Gastroesophageal sphincter (tissue), 4 donors: ENCODE data around the gene NSRP1. TPM values are rescaled to one million over a fixed set of nuclear protein-coding genes. Genes with fewer than 3 reads are reported as not detected.
A peak's percentile ranks its signal among the peaks of the same experiment; 100 is the strongest.

Experiments used
- ATAC-seq: fragments of 150-250 bp; one replicate; pipeline ENCODE4 v1.9.1; 2016; ENCODE audit warnings: mild to moderate bottlenecking, moderate library complexity
- H3K27ac ChIP-seq, 4 donors: fragments of 200-600 bp; sonication (generic) in 3 of 4; 1 replicate in 3 of 4; 2 replicates in 1 of 4; pipeline ENCODE4 v1.5.1; 2016 to 2019
- H3K27me3 ChIP-seq: fragments of 200-600 bp; sonication (generic); one replicate; pipeline ENCODE4 v1.5.1; 2019
- H3K36me3 ChIP-seq, 2 donors: fragments of 200-600 bp; sonication (generic); one replicate each; pipeline ENCODE4 v1.5.1; 2019; ENCODE audit warnings: control low read depth in 1 of 2
- H3K4me1 ChIP-seq, 3 donors: fragments of 200-600 bp; sonication (generic); 1 replicate in 2 of 3; 2 replicates in 1 of 3; pipeline ENCODE4 v1.5.1; 2016 to 2019; ENCODE audit warnings: control low read depth in 2 of 3
- H3K4me3 ChIP-seq, 2 donors: fragments of 200-600 bp; sonication (generic); one replicate each; pipeline ENCODE4 v1.5.1; 2019; ENCODE audit warnings: mild to moderate bottlenecking in 1 of 2, moderate library complexity in 1 of 2
- H3K9me3 ChIP-seq, 3 donors: fragments of 200-600 bp; sonication (generic); one replicate each; pipeline ENCODE4 v1.5.1; 2017 to 2019; ENCODE audit warnings: control low read depth in 2 of 3
- EP300 ChIP-seq: sonication (generic); formaldehyde crosslinking; IDR thresholded peaks from one replicate; pipeline ENCODE4 v1.6.1; 2017; ENCODE audit warnings: antibody characterized with exemption, mild to moderate bottlenecking
- POLR2A ChIP-seq, 2 donors: fragments of 450-650 bp; IDR thresholded peaks; one replicate each; pipeline ENCODE4 v1.6.1; 2017; ENCODE audit warnings: antibody characterized with exemption in 2 of 2, mild to moderate bottlenecking in 2 of 2, moderate library complexity in 1 of 2
- POLR2AphosphoS5 ChIP-seq: sonication (generic); formaldehyde crosslinking; IDR thresholded peaks from one replicate; pipeline ENCODE4 v1.6.1; 2017; ENCODE audit warnings: antibody characterized with exemption
- WGBS, 2 donors: methylation state at CpG; one replicate each; pipeline ENCODE4 v1.1.5; 2018; ENCODE audit warnings: low coverage in 1 of 2; 5-methylcytosine and 5-hydroxymethylcytosine counted together
- total RNA-seq, 4 donors: library from RNA; depleted of rRNA; stranded (reverse); fragments of >200 nt; gene quantifications; one replicate each; pipeline ENCODE4 v1.1.0, GENCODE V29; 2016
- TF ChIP-seq, protein P1 (sequence below), 4 experiments: fragments of 200-600 bp in 2 of 4; fragments of 450-650 bp in 2 of 4; sonication (generic) in 1 of 4; IDR thresholded peaks; one replicate each; pipeline ENCODE4 v1.5.1; 2017 to 2019; ENCODE audit warnings: antibody characterized with exemption in 4 of 4, mild to moderate bottlenecking in 2 of 4, moderate library complexity in 2 of 4

Gene NSRP1
- total RNA-seq, 4 donors from 2014 or later, result 24.8 to 39.5 (median 28.4) TPM

GRCh38 chr17:30232015-30232823, 115.6 kb downstream of the NSRP1 start:
- WGBS, 2 donors, result 59 to 65% methylated on average over 7 to 10 of the region's 10 CpGs
- Histone ChIP-seq H3K9me3 (no peaks in the 10 kb centered on the region), H3K27me3 (peaks cover 53% of the 10 kb centered on the region), H3K27ac (no peak overlapping the region), H3K36me3 (no peaks in the 10 kb centered on the region), H3K4me1 (peaks cover 0 to 25% (median 13%) of the 10 kb centered on the region in 3 donors), H3K4me3 (no peak overlapping the region)
- TF ChIP-seq, protein P1, sequence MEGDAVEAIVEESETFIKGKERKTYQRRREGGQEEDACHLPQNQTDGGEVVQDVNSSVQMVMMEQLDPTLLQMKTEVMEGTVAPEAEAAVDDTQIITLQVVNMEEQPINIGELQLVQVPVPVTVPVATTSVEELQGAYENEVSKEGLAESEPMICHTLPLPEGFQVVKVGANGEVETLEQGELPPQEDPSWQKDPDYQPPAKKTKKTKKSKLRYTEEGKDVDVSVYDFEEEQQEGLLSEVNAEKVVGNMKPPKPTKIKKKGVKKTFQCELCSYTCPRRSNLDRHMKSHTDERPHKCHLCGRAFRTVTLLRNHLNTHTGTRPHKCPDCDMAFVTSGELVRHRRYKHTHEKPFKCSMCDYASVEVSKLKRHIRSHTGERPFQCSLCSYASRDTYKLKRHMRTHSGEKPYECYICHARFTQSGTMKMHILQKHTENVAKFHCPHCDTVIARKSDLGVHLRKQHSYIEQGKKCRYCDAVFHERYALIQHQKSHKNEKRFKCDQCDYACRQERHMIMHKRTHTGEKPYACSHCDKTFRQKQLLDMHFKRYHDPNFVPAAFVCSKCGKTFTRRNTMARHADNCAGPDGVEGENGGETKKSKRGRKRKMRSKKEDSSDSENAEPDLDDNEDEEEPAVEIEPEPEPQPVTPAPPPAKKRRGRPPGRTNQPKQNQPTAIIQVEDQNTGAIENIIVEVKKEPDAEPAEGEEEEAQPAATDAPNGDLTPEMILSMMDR (IDR thresholded peaks at IDR 0.05), result no peak
- TF ChIP-seq POLR2A (IDR thresholded peaks at IDR 0.05) (no peak), POLR2AphosphoS5 (no peak), EP300 (no peak)
- no peak for ATAC-seq

- TF ChIP-seq EP300 (no peak), POLR2AphosphoS5 (no peak), POLR2A (IDR thresholded peaks at IDR 0.05) (no peak)
- TF ChIP-seq, protein P1 (IDR thresholded peaks at IDR 0.05), result no peak
- Histone ChIP-seq H3K4me3 (no peak overlapping the region), H3K27ac (no peak overlapping the region), H3K36me3 (no peaks in the 10 kb centered on the region), H3K27me3 (peaks cover 60% of the 10 kb centered on the region), H3K9me3 (no peaks in the 10 kb centered on the region), H3K4me1 (peaks cover 0 to 32% (median 17%) of the 10 kb centered on the region in 3 donors)
- 8 to 43% methylated on average over 2 to 3 of the region's 11 CpGs for WGBS, 2 donors
- ATAC-seq, result no peak
Measured at GRCh38 chr17:30232824-30233427, 116.3 kb downstream of the NSRP1 start.

- H3K4me1 ChIP-seq, result peaks cover 0 to 40% (median 17%) of the 10 kb centered on the region in 3 donors
- H3K36me3 ChIP-seq, result no peaks in the 10 kb centered on the region
- ATAC-seq, result no peak
- H3K27ac ChIP-seq, result no peak overlapping the region
- H3K9me3 ChIP-seq, result no peaks in the 10 kb centered on the region
- H3K27me3 ChIP-seq, result peaks cover 62% of the 10 kb centered on the region
- no peak overlapping the region for H3K4me3 ChIP-seq
- WGBS, 2 donors, result 78 to 79% methylated on average over 6 of the region's 6 CpGs
- TF ChIP-seq POLR2AphosphoS5 (no peak), EP300 (no peak), POLR2A (IDR thresholded peaks at IDR 0.05) (no peak)
- TF ChIP-seq, protein P1 (IDR thresholded peaks at IDR 0.05), result no peak
Measured at GRCh38 chr17:30234296-30234695, 117.7 kb downstream of the NSRP1 start.

DNA sequence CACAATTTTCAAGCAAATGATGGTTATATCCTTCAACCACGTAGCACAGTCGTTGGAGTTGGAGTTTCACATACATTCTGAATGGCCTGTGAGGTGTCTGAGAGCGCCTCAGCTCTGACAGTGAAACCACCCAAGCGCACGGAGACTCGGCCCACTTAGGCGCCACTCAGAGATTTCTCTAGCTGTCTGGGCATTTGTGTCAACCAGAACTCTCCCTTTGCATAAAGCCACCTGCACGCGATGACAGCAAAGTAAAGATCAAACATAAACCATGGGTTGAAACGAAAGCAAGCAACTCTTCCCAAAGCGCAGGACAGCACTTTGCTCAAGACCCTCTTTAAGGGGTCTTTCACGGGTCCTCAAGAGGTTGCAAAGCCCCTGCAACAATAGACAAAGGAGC, 118.3 kb downstream of the NSRP1 start:
- Histone ChIP-seq H3K27me3 (peaks cover 64% of the 10 kb centered on the region), H3K4me1 (peaks cover 0 to 40% (median 17%) of the 10 kb centered on the region in 3 donors), H3K4me3 (peak overlapping the region in 1 of 2 donors; percentile 52), H3K9me3 (no peaks in the 10 kb centered on the region), H3K36me3 (no peaks in the 10 kb centered on the region), H3K27ac (no peak overlapping the region)
- ATAC-seq, result no peak
- TF ChIP-seq POLR2AphosphoS5, result no peak
- no peak for TF ChIP-seq EP300
- no peak for TF ChIP-seq POLR2A (IDR thresholded peaks at IDR 0.05)
- TF ChIP-seq, protein P1 (IDR thresholded peaks at IDR 0.05), result no peak
- 20 to 31% methylated on average over 2 of the region's 12 CpGs for WGBS, 2 donors
